AG04450 (cell line): ENCODE results near the gene PAQR6. TPM values are rescaled to one million over a fixed set of nuclear protein-coding genes. Genes with fewer than 3 reads are reported as not detected.
A peak's percentile ranks its signal among the peaks of the same experiment; 100 is the strongest.

Source experiments
- CTCF ChIA-PET: fragments of 300-600, 350-600 bp; formaldehyde crosslinking; extraction: SDS; loops from one replicate; lab custom pipeline; 2022; ENCODE audit warnings: antibody characterized with exemption, inconsistent platforms; lab: Charles Lee
- POLR2A ChIA-PET: fragments of 350-600 bp; formaldehyde crosslinking; extraction: SDS; loops from one replicate; lab custom pipeline; 2021; ENCODE audit warnings: antibody characterized with exemption, inconsistent platforms; lab: Yijun Ruan, JAX
- DNase-seq: peaks from one replicate; pipeline ENCODE4 v3.0.0-alpha.2; 2011; ENCODE audit warnings: low read depth, low spot score
- H3K27ac ChIP-seq: one replicate; pipeline ENCODE4 v1.5.1; 2012; ENCODE audit warnings: low read depth, low read length, control low read depth
- H3K27me3 ChIP-seq: one replicate; pipeline ENCODE4 v1.6.0; 2012; ENCODE audit warnings: low read length; ENCODE audit not compliant: control insufficient read depth, insufficient read depth
- H3K4me3 ChIP-seq: 2 replicates; pipeline ENCODE4 v1.5.1; 2011; ENCODE audit warnings: mild to moderate bottlenecking, low read depth, low read length, control low read depth
- H3K9me3 ChIP-seq: 2 replicates; pipeline ENCODE4 v1.5.1; 2012; ENCODE audit warnings: low read length; ENCODE audit not compliant: control insufficient read depth, insufficient read depth
- CTCF ChIP-seq: IDR thresholded peaks from 2 replicates; pipeline ENCODE4 v1.5.1; 2011; ENCODE audit warnings: low read depth, low read length, control low read depth, inconsistent platforms
- polyA plus RNA-seq: library from polyadenylated mRNA; depleted of rRNA; stranded (reverse); fragments of >200 nt; gene quantifications from 2 replicates; pipeline ENCODE4 v1.2.3, GENCODE V29; 2011

The PAQR6 gene
- polyA plus RNA-seq, 1 experiment: 0.26 TPM

- no peak for TF ChIP-seq CTCF
- Histone ChIP-seq H3K27ac (peak overlapping the region; percentile 47), H3K4me3 (no peak overlapping the region), H3K9me3 (no peaks in the 10 kb centered on the region), H3K27me3 (no peaks in the 10 kb centered on the region)
- ChIA-PET POLR2A (interaction anchor here (0.6 to 0.7 kb wide), 3 partner anchors 13 to 63 kb away, joined by 3 to 5 read pairs (median 4); partner anchors contain the start of gene SLC25A44), CTCF (interaction anchor here (0.6 to 2.5 kb wide), 10 partner anchors 9 to 159 kb away, joined by 3 to 18 read pairs (median 4); no protein-coding TSS in a partner anchor)
- no peak for DNase-seq
These were observed 15.5 kb downstream of the PAQR6 start for GRCh38 chr1:156232201-156232894.

- ChIA-PET POLR2A (no interaction called here), CTCF (interaction anchor here (0.7 kb wide), 1 partner anchor 205 kb away, joined by 3 read pairs; no protein-coding TSS in a partner anchor)
- H3K9me3 ChIP-seq: no peaks in the 10 kb centered on the region
- H3K27ac ChIP-seq: no peak overlapping the region
- H3K4me3 ChIP-seq: no peak overlapping the region
- H3K27me3 ChIP-seq: no peaks in the 10 kb centered on the region
- DNase-seq: no peak
- no peak for TF ChIP-seq CTCF
These were observed 17.4 kb downstream of the PAQR6 start for GRCh38 chr1:156230473-156230837.

GRCh38 chr1:156229809-156230472 is 17.9 kb downstream of the PAQR6 start:
- TF ChIP-seq CTCF: no peak
- no peak for DNase-seq
- POLR2A ChIA-PET: interaction anchor here (0.6 kb wide), 1 partner anchor 60 kb away, joined by 5 read pairs; no protein-coding TSS in a partner anchor

GRCh38 chr1:156228501-156228900 is 19.4 kb downstream of the PAQR6 start:
- TF ChIP-seq CTCF: no peak
- H3K9me3 ChIP-seq: no peaks in the 10 kb centered on the region
- H3K27ac ChIP-seq: no peak overlapping the region
- ChIA-PET POLR2A (no interaction called here), CTCF (no interaction called here)
- DNase-seq: no peak
- H3K4me3 ChIP-seq: no peak overlapping the region
- H3K27me3 ChIP-seq: no peaks in the 10 kb centered on the region

More at GRCh38 chr1:156229809-156230472, 17.9 kb downstream of the PAQR6 start:
- no peaks in the 10 kb centered on the region for H3K27me3 ChIP-seq
- CTCF ChIA-PET: interaction anchor here (1.2 kb wide), 1 partner anchor 133 kb away, joined by 3 read pairs; no protein-coding TSS in a partner anchor
- H3K9me3 ChIP-seq: no peaks in the 10 kb centered on the region
- H3K27ac ChIP-seq: no peak overlapping the region
- H3K4me3 ChIP-seq: no peak overlapping the region
